Right cardiac atrium (tissue), 5 donors: ENCODE data around the gene SUN5. TPM values are rescaled to one million over a fixed set of nuclear protein-coding genes. Genes with fewer than 3 reads are reported as not detected.

ENCODE experiments used
- ATAC-seq, 2 donors: fragments of 200-7000 bp; cut with Tn5 transposase; one replicate each; pipeline versions ENCODE4 v1.8.0 to v1.9.1; 2020; ENCODE audit warnings: moderate library complexity in 2 of 2, mild to moderate bottlenecking in 1 of 2
- DNase-seq, 3 donors: peaks; one replicate each; pipeline ENCODE4 v3.0.0-alpha.2; 2020
- H3K27ac ChIP-seq: one replicate; pipeline ENCODE4 v1.5.1; 2013; ENCODE audit warnings: mild to moderate bottlenecking, low read length, control low read depth, moderate library complexity
- H3K27me3 ChIP-seq: one replicate; pipeline ENCODE4 v1.6.1; 2013; ENCODE audit not compliant: control insufficient read depth, insufficient read depth
- H3K4me1 ChIP-seq: one replicate; pipeline ENCODE4 v1.6.1; 2013; ENCODE audit warnings: low read length; ENCODE audit not compliant: control insufficient read depth, insufficient read depth
- H3K4me3 ChIP-seq: one replicate; pipeline ENCODE4 v1.5.1; 2013; ENCODE audit warnings: low read length, control low read depth
- H3K9me3 ChIP-seq: one replicate; pipeline ENCODE4 v1.6.1; 2013; ENCODE audit warnings: low read length; ENCODE audit not compliant: control insufficient read depth
- WGBS: extraction: QIAGEN DNeasy Blood & Tissue Kit; methylation state at CpG from one replicate; pipeline ENCODE4 v1.1.7; 2013; 5-methylcytosine and 5-hydroxymethylcytosine counted together
- intact Hi-C, 4 donors: fragments of 100-400 bp; cut with DNase I; formaldehyde crosslinking; loops; one replicate each; pipeline versions ENCODE4 v1.11.0 to v1.14.0; 2022 to 2023
- polyA plus RNA-seq: library from polyadenylated mRNA; stranded (reverse); fragments of 200-250 nt; gene quantifications from one replicate; pipeline ENCODE4 v1.2.3, GENCODE V29; 2013
- total RNA-seq, 4 donors: library from RNA; stranded (reverse); fragmentation: NEBNext Ultra II Directional; extraction: Animal tissue kit (Norgen Biotek cat#: 25700); gene quantifications; one replicate each; pipeline ENCODE4 v1.2.1, GENCODE V29; 2021
- donor health status: healthy with polysubstance abuse.
- donor health status: DM: no; HTN: yes; CAD: no.
- donor health status: DM: no; HTN: no; CAD: no.
- donor health status: DM: no; HTN: yes; CAD: no; lungs with severe emphysema.
- donor health status: DM: yes; HTN: yes; CAD: no.

The SUN5 gene
- total and polyA plus RNA-seq, 5 donors, result not detected

DNA sequence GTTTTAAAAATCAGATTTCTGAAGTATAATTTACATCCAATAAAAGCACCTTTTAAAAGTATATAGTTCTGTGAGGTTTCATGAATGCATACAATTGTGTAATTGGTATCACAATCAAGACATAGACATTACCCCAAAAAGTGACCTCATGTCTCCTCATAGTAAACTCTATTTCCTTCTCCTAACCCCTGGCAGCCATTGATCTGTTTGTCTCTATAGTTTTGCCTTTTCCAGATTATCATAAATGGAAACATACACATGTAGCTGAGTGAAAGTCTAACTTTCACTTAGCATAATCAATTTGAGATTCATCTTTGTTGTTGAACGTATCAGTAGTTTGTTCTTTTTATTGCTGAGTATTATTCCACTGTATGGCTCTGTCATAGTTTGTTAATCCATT is 57.6 kb downstream of the SUN5 start:
- ATAC-seq, result no peak
- Histone ChIP-seq H3K9me3 (no peaks in the 10 kb centered on the region), H3K4me3 (no peak overlapping the region), H3K27ac (no peak overlapping the region), H3K27me3 (no peaks in the 10 kb centered on the region), H3K4me1 (no peaks in the 10 kb centered on the region)
- intact Hi-C loops, result no loop called here
- WGBS, result 84% methylated on average over 1 of the region's 1 CpG
- no peak for DNase-seq

DNA sequence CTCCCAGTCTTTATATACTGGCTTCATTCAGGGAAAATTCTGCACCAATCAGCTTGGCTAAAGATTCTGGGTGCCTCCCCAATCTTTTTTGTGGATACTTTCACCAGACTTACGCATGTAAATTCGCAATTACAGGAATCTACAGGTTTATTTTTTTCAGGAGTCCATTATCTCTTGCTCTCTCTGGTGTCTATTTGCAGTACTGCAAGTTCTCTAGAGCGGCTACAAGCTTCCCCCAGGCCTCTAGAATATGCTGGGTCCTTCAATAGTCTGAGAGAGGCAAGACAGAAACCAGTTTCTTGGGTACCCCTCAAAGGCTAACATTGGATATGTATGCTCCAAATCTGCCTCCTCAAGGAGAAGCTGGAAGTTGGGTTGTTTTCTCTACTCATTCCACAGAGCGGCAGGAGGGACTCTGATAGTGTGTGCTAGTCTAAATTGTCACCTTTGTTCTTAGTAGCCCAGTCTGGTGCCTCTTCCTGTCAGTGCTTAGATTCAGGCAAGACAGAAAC is 58.5 kb downstream of the SUN5 start:
- ATAC-seq (no peak), DNase-seq (no peak)
- intact Hi-C loops, result no loop called here
- Histone ChIP-seq H3K27me3 (no peaks in the 10 kb centered on the region), H3K9me3 (no peaks in the 10 kb centered on the region), H3K4me3 (no peak overlapping the region), H3K27ac (no peak overlapping the region), H3K4me1 (no peaks in the 10 kb centered on the region)
- WGBS, result 38% methylated on average over 4 of the region's 4 CpGs

DNA sequence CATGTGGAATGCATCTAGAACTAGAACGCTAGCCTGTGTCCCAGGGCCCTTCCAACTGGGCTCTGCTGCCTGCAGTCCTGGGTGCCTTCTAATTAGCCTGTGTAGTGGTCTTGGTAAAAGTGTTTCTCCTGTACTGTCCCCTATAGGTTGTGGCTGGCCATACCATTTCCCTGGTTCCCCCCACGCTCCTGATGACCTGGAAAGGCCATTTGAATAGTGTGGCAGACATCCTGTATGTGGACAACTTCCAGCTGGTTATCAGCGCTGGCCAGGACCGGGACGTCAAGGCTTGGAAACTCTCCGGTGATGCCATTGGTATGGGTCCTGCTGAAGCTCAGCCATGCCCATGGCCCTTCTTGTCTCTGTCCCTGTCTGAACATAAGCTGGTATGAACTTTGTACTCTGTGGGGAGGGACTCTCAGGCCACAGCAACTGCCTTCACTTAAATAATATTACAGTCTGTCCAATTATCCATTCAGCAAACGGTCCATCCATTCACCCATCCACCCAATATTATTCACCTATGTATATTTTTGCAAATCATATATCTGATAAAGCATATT is 60.7 kb downstream of the SUN5 start:
- DNase-seq, result no peak
- no peak for ATAC-seq
- no peaks in the 10 kb centered on the region for H3K4me1 ChIP-seq
- no peaks in the 10 kb centered on the region for H3K27me3 ChIP-seq
- no peaks in the 10 kb centered on the region for H3K9me3 ChIP-seq
- intact Hi-C loops, result no loop called here
- WGBS, result 78% methylated on average over 7 of the region's 7 CpGs
- H3K4me3 ChIP-seq, result no peak overlapping the region
- no peak overlapping the region for H3K27ac ChIP-seq

DNA sequence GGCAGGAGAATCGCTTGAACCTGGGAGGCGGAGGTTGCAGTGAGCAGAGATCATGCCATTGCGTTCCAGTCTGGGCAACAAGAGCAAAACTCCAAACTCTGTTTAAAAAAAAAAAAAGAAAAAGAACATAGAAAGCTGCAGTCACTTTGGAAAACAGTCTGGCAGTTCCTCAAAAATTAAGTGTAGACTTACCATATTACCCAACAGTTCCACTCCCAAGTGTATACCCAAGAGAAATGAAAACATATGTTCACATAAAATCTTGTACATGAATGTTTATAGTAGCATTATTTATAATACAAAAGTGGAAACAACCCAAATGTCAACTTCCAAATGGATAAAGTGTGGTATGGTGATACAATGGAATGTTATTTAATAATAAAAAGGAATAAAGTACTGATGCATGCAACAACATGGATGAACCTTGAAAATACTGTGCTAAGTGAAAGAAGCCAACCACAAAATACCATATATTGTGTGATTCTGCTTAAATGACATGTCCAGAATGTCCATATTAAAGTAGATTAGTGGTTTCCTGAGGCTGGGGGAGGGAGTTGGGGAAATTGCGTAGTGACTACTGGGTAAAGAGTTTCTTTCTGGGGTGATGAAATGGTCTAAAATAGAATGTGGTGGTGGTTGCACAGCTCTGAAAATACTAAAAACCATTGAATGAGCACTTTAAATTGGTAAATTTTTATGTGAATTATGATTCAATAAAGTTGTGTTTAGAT is 62.9 kb downstream of the SUN5 start:
- ATAC-seq (no peak), DNase-seq (no peak)
- intact Hi-C loops, result no loop called here
- Histone ChIP-seq H3K4me1 (no peaks in the 10 kb centered on the region), H3K27ac (no peak overlapping the region), H3K27me3 (no peaks in the 10 kb centered on the region), H3K4me3 (no peak overlapping the region), H3K9me3 (no peaks in the 10 kb centered on the region)
- WGBS, result 70% methylated on average over 4 of the region's 4 CpGs

DNA sequence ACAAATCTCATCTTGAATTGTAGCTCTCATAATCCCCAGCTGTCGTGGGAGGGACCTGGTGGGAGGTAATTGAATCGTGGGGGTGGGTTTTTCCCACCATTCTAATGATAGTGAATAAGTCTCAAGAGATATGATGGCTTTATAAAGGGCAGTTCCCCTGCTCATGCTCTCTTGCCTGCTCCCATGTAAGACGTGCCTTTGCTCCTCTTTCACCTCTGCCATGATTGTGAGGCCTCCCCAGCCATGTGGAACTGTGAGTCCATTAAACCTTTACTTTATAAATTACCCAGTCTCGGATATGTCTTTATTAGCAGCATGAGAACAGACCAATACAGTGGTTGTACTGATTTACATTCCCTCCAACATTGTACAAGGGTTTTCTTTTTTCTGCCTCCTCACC is 69.7 kb downstream of the SUN5 start:
- Histone ChIP-seq H3K4me1 (no peaks in the 10 kb centered on the region), H3K4me3 (no peak overlapping the region), H3K27ac (no peak overlapping the region), H3K27me3 (no peaks in the 10 kb centered on the region), H3K9me3 (no peaks in the 10 kb centered on the region)
- WGBS, result 64% methylated on average over 4 of the region's 4 CpGs
- DNase-seq (no peak), ATAC-seq (no peak)
- intact Hi-C loops, result no loop called here

Other genes with a start within 250 kb of the SUN5 start
- under 1 TPM; 0.28 to 0.65 (median 0.59) TPM for gene DNMT3B, start 242.0 kb downstream of the SUN5 start, total RNA-seq
- 0.52 TPM for gene DNMT3B, start 242.0 kb downstream of the SUN5 start, polyA plus RNA-seq
- 100 to 1,000 TPM in 1 of 4 donors, 10 to 100 TPM in 3; 71.9 to 110 (median 84.3) TPM for gene MAPRE1, start 184.5 kb downstream of the SUN5 start, total RNA-seq
- 47.0 TPM for gene MAPRE1, start 184.5 kb downstream of the SUN5 start, polyA plus RNA-seq
- gene EFCAB8, start 145.5 kb downstream of the SUN5 start, total RNA-seq, result under 1 TPM in 2 of 4 donors, not detected in 2; 0.20 to 0.64 TPM
- gene EFCAB8, start 145.5 kb downstream of the SUN5 start, polyA plus RNA-seq, result not detected
- not detected for gene BPIFB2, start 3.3 kb upstream of the SUN5 start, total RNA-seq
- not detected for gene BPIFB2, start 3.3 kb upstream of the SUN5 start, polyA plus RNA-seq
- not detected for gene BPIFB6, start 27.2 kb upstream of the SUN5 start, total RNA-seq
- not detected for gene BPIFB6, start 27.2 kb upstream of the SUN5 start, polyA plus RNA-seq
- gene BPIFB3, start 49.5 kb upstream of the SUN5 start, total RNA-seq, result not detected
- gene BPIFB3, start 49.5 kb upstream of the SUN5 start, polyA plus RNA-seq, result not detected
- under 1 TPM in 2 of 4 donors, not detected in 2; 0.62 to 0.69 TPM for gene BPIFB4, start 75.2 kb upstream of the SUN5 start, total RNA-seq
- not detected for gene BPIFB4, start 75.2 kb upstream of the SUN5 start, polyA plus RNA-seq
- gene BPIFA2, start 163.7 kb upstream of the SUN5 start, total RNA-seq, result not detected
- not detected for gene BPIFA2, start 163.7 kb upstream of the SUN5 start, polyA plus RNA-seq
- gene BPIFA3, start 212.9 kb upstream of the SUN5 start, total RNA-seq, result not detected
- not detected for gene BPIFA3, start 212.9 kb upstream of the SUN5 start, polyA plus RNA-seq
- not detected for gene BPIFA1, start 231.6 kb upstream of the SUN5 start, total RNA-seq
- not detected for gene BPIFA1, start 231.6 kb upstream of the SUN5 start, polyA plus RNA-seq